ENCODE data around the gene CYB561D1.

The CYB561D1 gene

GRCh38 chr1:109527846-109528695, 34.2 kb downstream of the CYB561D1 start:
- FAIRE-seq = no peak

GRCh38 chr1:109528712-109529111, 34.8 kb downstream of the CYB561D1 start:
- DNase-seq (ENCODE audit: insufficient read length, low spot score) (no peak), FAIRE-seq (no peak)

More at GRCh38 chr1:109527846-109528695, 34.2 kb downstream of the CYB561D1 start:
- DNase-seq (ENCODE audit: insufficient read length, low spot score) = no peak

DNA sequence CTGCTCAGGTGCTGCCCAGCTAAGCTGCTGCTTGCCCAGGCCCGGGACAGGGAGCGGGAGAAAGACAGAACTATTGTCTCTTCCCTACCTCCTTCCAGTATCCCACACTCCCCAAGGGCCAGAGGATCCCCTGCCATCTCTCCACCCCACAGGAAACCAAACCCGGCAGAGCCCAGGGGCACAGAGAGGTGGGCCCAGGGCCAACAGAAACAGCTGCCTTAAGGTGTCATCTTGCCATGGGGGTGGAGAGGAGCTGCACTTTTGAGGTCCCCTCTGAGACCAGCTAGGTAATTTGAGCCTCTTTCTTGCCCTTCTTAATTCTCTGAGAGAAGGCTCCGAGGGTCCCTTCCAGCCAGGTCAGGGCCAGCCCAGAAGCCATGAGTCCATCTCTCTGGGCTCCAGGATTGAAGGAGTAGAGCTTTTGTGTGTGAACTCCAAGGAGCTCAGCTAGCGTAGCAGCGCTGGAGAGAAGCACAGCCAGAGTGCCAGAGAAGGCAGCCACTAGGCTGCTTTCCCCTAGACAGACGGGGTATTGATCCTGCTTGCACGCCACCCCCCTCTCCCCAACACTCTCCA, 36.1 kb downstream of the CYB561D1 start:
- FAIRE-seq = no peak
- no peak for DNase-seq (ENCODE audit: insufficient read length, low spot score)

DNA sequence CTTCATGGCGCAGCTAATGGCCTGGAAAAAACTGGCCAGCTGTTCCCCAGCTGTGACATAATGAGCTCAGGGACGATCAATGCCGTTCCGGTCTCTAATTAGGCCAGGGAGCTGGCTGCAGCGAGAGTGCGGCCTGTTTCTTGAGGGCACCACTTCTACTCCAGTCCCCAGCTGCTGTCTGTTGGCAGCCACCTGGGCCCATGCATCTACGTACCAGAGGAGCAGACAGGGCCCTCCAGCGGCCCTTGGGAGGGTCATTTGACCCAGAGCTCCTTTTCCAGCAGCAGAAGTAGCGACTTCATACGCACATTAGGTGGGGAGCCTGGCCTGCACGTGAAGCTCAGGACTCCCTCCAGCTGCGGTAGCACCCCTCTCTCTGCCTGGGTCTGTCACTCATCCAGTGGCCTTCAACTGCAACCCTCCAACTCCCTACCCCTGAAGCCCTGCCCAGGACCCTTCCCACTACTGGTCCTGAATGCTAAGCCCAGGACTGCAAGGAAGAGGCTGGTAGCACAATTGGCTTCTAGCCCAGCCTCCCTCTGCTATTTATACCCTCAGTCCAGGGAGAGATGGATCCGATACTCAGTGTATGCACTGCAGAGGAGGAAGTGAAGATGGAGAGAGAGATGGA, 36.7 kb downstream of the CYB561D1 start:
- DNase-seq (ENCODE audit: insufficient read length, low spot score) (no peak), FAIRE-seq (no peak)

DNA sequence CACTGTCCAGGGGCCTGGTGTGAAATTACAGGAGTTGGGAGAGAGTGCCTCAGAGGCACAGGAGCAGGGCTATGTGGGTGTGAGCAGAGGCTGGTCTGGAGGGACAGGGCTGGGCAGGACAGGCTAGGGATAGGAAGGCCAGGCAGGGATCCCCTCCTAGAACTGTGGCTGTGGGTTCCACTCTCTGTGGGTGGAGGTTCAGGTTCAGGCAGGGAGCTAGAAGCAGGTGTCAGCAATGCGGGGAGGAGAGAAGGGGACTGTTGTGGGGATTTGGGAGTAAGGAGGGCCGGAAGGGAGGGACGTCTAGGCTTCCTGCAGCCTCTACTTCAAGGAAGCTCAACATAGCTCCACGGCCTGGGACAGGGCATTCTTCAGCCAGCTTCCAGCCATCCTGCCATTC, 37.5 kb downstream of the CYB561D1 start:
- FAIRE-seq (no peak), DNase-seq (ENCODE audit: insufficient read length, low spot score) (no peak)

- no peak for FAIRE-seq
- DNase-seq (ENCODE audit: insufficient read length, low spot score) = no peak
Observed at GRCh38 chr1:109531826-109532364, 38.0 kb downstream of the CYB561D1 start.

GRCh38 chr1:109532365-109533136, 38.7 kb downstream of the CYB561D1 start:
- DNase-seq (ENCODE audit: insufficient read length, low spot score) = peak; percentile 74
- FAIRE-seq = peak; percentile 76

- FAIRE-seq = no peak
- no peak for DNase-seq (ENCODE audit: insufficient read length, low spot score)
Observed at GRCh38 chr1:109534307-109534858, 40.5 kb downstream of the CYB561D1 start.

- DNase-seq (ENCODE audit: insufficient read length, low spot score) = no peak
- FAIRE-seq = no peak
Observed at GRCh38 chr1:109535481-109535880, 41.6 kb downstream of the CYB561D1 start.

DNA sequence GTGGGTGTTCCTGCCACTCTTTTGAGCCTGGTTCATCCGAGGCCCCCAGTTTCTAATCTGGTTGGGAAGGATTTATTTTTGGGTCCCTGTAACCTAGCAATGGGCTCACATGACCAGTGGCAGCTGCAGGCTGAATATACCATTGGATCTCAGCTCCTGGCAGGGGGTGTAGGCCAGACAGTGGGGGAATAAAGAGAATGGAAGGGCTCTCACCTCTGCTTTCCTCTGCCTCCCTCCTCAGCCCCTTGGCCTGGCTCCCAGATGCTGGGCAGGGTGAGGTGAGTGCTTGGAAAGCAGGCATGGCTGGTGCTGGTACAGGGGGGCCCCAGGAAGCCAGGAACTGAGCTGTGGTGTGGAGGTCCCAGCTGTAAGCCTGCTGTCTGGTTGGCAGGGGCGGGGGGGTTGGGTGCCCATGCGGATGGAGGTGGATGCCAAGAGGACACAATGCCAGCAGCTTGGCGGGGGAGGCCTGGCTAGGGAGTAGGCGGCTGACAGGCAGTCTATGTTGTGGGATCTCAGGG, 42.1 kb downstream of the CYB561D1 start:
- DNase-seq (ENCODE audit: insufficient read length, low spot score) (no peak), FAIRE-seq (no peak)

DNA sequence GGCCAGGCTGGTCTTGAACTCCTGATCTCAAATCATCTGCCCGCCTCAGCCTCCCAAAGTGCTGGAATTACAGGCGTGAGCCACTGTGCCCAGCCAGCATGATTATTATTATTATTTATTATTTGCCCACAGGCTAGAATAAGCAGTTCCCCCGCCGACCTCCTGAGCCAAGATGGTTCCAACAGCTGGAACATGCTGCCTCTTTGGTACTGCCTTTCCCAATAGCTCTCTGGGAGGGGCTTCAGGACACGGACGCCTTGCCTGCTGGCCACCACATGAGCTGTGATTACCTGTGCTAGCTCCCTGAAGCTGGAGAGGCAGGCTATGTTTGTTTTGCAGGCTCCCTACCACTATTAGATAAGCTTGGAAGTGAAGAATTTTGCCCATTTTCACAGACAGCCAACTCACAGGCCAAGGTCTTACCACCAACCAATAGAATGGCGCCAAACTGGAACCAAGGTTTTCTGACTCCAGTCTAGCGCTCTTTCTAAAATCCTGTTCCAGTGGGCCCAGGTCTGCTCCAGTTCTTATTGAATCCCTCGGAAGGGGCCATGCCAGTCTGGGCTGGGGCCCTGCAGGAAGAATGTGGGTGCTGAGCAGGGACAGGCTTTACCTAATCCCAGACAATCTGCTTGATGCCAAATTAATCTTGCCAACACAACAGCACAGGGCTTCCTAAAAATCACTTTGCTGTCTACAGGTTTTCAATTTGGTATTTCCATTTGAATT, 43.7 kb downstream of the CYB561D1 start:
- no peak for DNase-seq (ENCODE audit: insufficient read length, low spot score)
- FAIRE-seq = no peak

DNA sequence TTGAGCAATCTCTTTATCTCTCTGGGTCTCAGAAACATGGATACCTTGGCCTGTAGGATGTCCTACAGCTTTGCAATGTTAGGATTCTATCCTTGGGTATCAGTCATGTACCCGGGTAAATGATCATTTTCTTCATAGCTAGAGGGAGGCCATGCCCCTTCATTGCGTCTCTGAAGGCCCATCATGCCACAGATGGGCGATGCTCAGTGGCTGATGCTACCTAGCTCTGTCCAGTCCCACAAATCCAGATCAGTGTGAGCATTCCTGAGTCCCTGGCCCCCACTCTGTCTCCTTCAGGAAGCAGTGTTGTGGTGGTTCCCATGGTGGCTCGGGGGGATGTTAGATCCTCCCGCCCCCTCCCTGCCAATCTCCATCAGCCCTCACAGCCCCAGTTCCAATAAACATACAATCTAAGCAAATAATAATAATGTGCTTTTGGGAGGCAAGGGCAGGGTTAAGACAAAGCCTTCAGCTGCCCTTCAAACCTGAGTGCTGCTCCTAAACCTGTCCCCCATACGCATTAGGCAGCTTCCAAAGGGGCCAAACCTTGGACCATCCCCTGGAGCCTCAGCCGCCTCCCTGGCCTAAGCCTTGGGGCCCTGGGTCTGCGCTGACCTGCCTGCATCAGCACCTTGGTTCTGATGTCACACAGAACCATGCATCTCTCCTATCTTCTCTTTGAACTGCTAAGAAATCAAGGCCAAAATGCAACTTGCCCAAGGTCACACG, 45.1 kb downstream of the CYB561D1 start:
- DNase-seq (ENCODE audit: insufficient read length, low spot score) (no peak), FAIRE-seq (no peak)

- FAIRE-seq (no peak), DNase-seq (ENCODE audit: insufficient read length, low spot score) (no peak)
Observed at GRCh38 chr1:109539676-109540075, 45.8 kb downstream of the CYB561D1 start, which contains the start of gene GPR61. TSS of gene GPR61 (plus strand) at chr1:109539872. CDS start at chr1:109543023, 3,151 bp downstream.

DNA sequence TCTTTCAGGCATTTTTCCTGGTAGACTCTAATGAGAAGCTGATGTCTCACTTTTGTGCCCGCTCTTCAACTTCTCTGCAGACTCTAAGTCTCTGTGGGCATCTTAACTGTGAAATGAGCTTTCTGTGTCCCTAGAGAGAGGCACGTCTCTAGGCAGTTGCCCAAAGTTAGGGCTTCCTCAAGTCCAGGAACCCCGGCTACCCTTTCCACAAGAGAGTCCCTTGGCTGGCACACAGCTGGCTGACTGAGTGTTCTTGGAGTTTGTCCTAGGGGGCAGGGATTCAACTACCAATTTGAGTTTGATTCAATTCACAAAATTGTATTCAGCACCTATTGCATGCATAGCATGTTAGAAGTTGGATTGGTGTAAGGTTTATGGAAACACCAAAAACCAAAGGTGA, 47.2 kb downstream of the CYB561D1 start:
- FAIRE-seq (no peak), DNase-seq (ENCODE audit: insufficient read length, low spot score) (no peak)

DNA sequence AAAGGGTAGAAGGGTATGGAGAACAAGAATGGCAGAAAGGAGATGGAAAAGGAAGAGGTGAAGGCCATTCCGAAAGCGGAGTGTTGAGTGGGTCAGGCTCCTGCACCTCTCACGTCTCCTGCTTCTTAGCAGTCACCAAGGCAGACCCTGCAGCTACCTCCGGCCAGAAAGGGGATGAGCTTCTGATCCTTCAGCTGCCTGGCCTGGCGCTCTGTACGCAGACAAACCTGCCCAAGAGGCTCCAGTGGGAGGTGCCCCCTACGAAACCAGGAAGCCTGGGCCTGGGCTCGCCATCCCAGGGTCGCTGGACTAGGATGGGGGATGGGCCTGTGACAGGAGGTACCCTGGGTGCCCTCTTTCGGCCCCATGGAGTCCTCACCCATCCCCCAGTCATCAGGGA, 48.8 kb downstream of the CYB561D1 start:
- no peak for FAIRE-seq
- DNase-seq (ENCODE audit: insufficient read length, low spot score) = no peak

DNA sequence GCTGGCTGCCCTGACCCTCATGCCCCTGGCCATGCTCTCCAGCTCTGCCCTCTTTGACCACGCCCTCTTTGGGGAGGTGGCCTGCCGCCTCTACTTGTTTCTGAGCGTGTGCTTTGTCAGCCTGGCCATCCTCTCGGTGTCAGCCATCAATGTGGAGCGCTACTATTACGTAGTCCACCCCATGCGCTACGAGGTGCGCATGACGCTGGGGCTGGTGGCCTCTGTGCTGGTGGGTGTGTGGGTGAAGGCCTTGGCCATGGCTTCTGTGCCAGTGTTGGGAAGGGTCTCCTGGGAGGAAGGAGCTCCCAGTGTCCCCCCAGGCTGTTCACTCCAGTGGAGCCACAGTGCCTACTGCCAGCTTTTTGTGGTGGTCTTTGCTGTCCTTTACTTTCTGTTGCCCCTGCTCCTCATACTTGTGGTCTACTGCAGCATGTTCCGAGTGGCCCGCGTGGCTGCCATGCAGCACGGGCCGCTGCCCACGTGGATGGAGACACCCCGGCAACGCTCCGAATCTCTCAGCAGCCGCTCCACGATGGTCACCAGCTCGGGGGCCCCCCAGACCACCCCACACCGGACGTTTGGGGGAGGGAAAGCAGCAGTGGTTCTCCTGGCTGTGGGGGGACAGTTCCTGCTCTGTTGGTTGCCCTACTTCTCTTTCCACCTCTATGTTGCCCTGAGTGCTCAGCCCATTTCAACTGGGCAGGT, 49.5 kb downstream of the CYB561D1 start:
- no peak for FAIRE-seq
- DNase-seq (ENCODE audit: insufficient read length, low spot score) = no peak

DNA sequence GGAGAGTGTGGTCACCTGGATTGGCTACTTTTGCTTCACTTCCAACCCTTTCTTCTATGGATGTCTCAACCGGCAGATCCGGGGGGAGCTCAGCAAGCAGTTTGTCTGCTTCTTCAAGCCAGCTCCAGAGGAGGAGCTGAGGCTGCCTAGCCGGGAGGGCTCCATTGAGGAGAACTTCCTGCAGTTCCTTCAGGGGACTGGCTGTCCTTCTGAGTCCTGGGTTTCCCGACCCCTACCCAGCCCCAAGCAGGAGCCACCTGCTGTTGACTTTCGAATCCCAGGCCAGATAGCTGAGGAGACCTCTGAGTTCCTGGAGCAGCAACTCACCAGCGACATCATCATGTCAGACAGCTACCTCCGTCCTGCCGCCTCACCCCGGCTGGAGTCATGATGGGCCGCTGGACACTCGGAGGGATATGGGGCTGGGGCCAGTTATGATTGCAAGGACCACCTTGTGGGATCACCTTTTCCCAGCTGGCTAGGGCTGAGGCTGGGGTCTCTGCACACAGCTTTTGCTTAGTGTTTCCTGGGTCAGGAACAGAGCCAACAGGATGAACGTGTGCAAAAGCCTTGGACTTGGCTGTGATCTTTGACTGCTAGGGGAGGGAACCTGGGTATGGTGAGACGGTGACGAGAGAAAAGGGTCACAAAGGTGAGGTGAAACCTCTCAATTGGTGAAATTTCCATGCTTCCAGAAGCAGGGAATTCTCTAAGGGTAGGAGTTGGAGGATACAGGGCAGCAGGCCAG, 50.3 kb downstream of the CYB561D1 start:
- DNase-seq (ENCODE audit: insufficient read length, low spot score) (no peak), FAIRE-seq (no peak)

Data from GM19239 (cell line).